Sigmoid colon (tissue), 4 donors: ENCODE results near the gene PRSS2.

Experiments used
- POLR2A ChIP-seq, 2 donors: fragments of 450-650 bp; IDR thresholded peaks; one replicate each; pipeline ENCODE4 v1.6.1; 2016; ENCODE audit warnings: antibody characterized with exemption in 2 of 2, mild to moderate bottlenecking in 2 of 2, moderate library complexity in 2 of 2
- POLR2AphosphoS5 ChIP-seq, 4 donors: sonication (generic); formaldehyde crosslinking; IDR thresholded peaks; one replicate each; pipeline ENCODE4 v1.6.1; 2017; ENCODE audit warnings: antibody characterized with exemption in 4 of 4
- TF ChIP-seq, protein P1 (sequence below), 4 experiments: fragments of 450-650 bp in 3 of 4; fragments of 200-600 bp in 1 of 4; IDR thresholded peaks; one replicate each; pipeline ENCODE4 v1.5.1; 2016 to 2019; ENCODE audit warnings: antibody characterized with exemption in 4 of 4, mild to moderate bottlenecking in 3 of 4, moderate library complexity in 2 of 4

DNA sequence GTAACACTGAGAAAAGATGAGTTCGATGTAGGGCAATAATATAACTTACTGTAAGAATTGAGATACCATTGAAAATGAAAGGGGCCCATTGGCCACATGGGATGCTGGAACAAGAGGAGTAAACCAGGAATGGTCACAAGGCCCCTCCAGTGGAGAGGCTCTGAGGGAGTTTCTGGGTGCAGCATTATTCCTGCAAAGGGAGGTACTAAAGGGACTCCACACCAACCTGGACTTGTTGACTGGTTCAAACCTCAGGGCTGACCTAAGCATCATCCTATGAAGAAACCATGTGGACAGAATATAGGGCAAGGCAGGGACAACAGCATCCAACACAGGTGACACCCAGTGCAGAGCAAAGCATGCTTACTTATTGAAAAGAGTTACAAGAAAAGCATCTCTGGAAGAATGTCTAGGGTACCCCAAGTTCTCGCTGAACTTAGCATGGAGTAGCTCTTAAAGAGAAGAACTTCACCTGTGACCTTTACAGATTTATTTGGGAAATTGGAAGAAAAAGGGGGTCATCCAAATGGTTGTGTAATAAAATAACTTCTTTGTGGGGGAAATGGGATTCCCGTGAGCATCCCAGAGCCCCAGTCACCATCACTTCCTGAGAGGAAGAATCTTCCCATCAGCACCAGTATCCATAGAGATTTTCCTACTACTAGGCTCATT, 34.7 kb downstream of the PRSS2 start:
- TF ChIP-seq, protein P1, sequence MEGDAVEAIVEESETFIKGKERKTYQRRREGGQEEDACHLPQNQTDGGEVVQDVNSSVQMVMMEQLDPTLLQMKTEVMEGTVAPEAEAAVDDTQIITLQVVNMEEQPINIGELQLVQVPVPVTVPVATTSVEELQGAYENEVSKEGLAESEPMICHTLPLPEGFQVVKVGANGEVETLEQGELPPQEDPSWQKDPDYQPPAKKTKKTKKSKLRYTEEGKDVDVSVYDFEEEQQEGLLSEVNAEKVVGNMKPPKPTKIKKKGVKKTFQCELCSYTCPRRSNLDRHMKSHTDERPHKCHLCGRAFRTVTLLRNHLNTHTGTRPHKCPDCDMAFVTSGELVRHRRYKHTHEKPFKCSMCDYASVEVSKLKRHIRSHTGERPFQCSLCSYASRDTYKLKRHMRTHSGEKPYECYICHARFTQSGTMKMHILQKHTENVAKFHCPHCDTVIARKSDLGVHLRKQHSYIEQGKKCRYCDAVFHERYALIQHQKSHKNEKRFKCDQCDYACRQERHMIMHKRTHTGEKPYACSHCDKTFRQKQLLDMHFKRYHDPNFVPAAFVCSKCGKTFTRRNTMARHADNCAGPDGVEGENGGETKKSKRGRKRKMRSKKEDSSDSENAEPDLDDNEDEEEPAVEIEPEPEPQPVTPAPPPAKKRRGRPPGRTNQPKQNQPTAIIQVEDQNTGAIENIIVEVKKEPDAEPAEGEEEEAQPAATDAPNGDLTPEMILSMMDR (IDR thresholded peaks at IDR 0.05), result no peak
- no peak for TF ChIP-seq POLR2A (IDR thresholded peaks at IDR 0.05)
- no peak for TF ChIP-seq POLR2AphosphoS5 (IDR thresholded peaks at IDR 0.05)
